Adrenal gland (tissue), 12 donors: ENCODE measurements around the gene OSBPL10. TPM values are rescaled to one million over a fixed set of nuclear protein-coding genes. Genes with fewer than 3 reads are reported as not detected.

Source experiments
- DNase-seq, 7 donors: peaks; one replicate each; pipeline ENCODE4 v3.0.0-alpha.2; 2019 to 2020
- H3K27ac ChIP-seq, 5 donors: fragments of 200-600 bp; sonication (generic) in 4 of 5; 1 replicate in 3 of 5; 2 replicates in 2 of 5; pipeline versions ENCODE4 v1.5.1 to v1.8.0; 2016 to 2020; ENCODE audit warnings: mild to moderate bottlenecking in 1 of 5
- H3K27me3 ChIP-seq: fragments of 200-600 bp; 2 replicates; pipeline ENCODE4 v1.8.0; 2021
- H3K36me3 ChIP-seq, 2 donors: fragments of 200-600 bp; replicated peaks in 1 of 2; 1 replicate in 1 of 2; 2 replicates in 1 of 2; pipeline versions ENCODE4 v1.5.1 to v1.8.0; 2018 to 2022
- H3K4me1 ChIP-seq, 2 donors: fragments of 200-600 bp; replicated peaks in 1 of 2; 1 replicate in 1 of 2; 2 replicates in 1 of 2; pipeline versions ENCODE4 v1.5.1 to v1.8.0; 2018 to 2021
- H3K4me3 ChIP-seq, 4 donors: fragments of 200-600 bp; sonication (generic) in 3 of 4; one replicate each; pipeline ENCODE4 v1.5.1; 2016 to 2018
- H3K9me3 ChIP-seq, 3 donors: fragments of 200-600 bp; sonication (generic) in 1 of 3; replicated peaks in 1 of 3; 1 replicate in 2 of 3; 2 replicates in 1 of 3; pipeline versions ENCODE4 v1.5.1 to v1.8.0; 2016 to 2021
- POLR2A ChIP-seq, 2 donors: fragments of 450-650 bp; IDR thresholded peaks; one replicate each; pipeline ENCODE4 v1.6.1; 2017; ENCODE audit warnings: antibody characterized with exemption in 2 of 2, mild to moderate bottlenecking in 2 of 2, moderate library complexity in 1 of 2
- WGBS, 4 donors: extraction: QIAGEN DNeasy Blood & Tissue Kit in 2 of 4; methylation state at CpG; one replicate each; pipeline versions ENCODE4 v1.1.5 to v1.1.7; 2013 to 2017; 5-methylcytosine and 5-hydroxymethylcytosine counted together
- intact Hi-C, 2 donors: fragments of 100-400 bp; cut with DNase I; formaldehyde crosslinking; loops; one replicate each; pipeline versions ENCODE4 v1.14.1 to v1.15.0; 2022 to 2023
- polyA plus RNA-seq, 3 donors: library from polyadenylated mRNA; stranded (reverse); fragments of 200-250 nt in 2 of 3; fragments of 350-450 nt in 1 of 3; fragmentation: Illumina TruSeq in 1 of 3; extraction: RNeasy Lipid Tissue Mini Kit (QIAGEN cat#74804) in 1 of 3; gene quantifications; one replicate each; pipeline ENCODE4 v1.2.3, GENCODE V29; 2013 to 2014
- total RNA-seq, 9 donors: library from RNA; depleted of rRNA in 4 of 9; stranded (reverse); fragments of >200 nt in 4 of 9; fragments of 120-200 nt in 1 of 9; fragmentation: NEBNext Ultra II Directional in 1 of 9; extraction: Animal tissue kit (Norgen Biotek cat#: 25700) in 1 of 9; gene quantifications; one replicate each; pipeline versions ENCODE4 v1.1.0 to v1.2.4, GENCODE V29; 2013 to 2023
- TF ChIP-seq, protein P1 (sequence below), 6 experiments: fragments of 450-650 bp in 4 of 6; fragments of 200-600 bp in 2 of 6; sonication (generic) in 1 of 6; IDR thresholded peaks; 1 replicate in 5 of 6; 2 replicates in 1 of 6; pipeline versions ENCODE4 v1.5.1 to v1.8.0; 2016 to 2021; ENCODE audit warnings: antibody characterized with exemption in 6 of 6, mild to moderate bottlenecking in 2 of 6, moderate library complexity in 1 of 6
- donor health status: healthy with polysubstance abuse.
- donor health status: Bipolar disorder and iron deficiency.
- donor health status: DM: yes; HTN: yes; CAD: no.
- donor health status: DM: no; HTN: no; CAD: no.
- donor health status: DM: no; HTN: no; CAD: no.
- donor health status: DM: yes; HTN: yes; CAD: no.

Gene OSBPL10
- total and polyA plus RNA-seq, 12 donors = 2.0 to 55.6 (median 9.4) TPM

DNA sequence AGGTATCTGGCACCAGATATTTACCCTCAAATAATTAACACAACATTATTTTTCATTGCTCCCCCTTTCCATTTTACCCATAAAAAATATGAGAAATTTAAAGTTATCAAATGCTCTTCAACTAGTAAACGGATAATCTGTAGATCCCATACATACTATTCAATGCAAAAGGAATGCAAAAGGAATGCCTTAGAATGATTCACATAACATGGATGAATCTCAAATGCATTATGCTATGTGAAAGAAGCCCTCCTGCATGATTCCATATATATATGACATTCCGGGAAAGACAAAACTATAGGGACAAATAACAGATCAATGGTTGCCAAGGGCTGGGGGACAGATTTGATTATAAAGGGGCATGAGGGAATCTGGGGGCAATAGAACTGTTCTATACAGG, 252.7 kb downstream of the OSBPL10 start:
- TF ChIP-seq, protein P1, sequence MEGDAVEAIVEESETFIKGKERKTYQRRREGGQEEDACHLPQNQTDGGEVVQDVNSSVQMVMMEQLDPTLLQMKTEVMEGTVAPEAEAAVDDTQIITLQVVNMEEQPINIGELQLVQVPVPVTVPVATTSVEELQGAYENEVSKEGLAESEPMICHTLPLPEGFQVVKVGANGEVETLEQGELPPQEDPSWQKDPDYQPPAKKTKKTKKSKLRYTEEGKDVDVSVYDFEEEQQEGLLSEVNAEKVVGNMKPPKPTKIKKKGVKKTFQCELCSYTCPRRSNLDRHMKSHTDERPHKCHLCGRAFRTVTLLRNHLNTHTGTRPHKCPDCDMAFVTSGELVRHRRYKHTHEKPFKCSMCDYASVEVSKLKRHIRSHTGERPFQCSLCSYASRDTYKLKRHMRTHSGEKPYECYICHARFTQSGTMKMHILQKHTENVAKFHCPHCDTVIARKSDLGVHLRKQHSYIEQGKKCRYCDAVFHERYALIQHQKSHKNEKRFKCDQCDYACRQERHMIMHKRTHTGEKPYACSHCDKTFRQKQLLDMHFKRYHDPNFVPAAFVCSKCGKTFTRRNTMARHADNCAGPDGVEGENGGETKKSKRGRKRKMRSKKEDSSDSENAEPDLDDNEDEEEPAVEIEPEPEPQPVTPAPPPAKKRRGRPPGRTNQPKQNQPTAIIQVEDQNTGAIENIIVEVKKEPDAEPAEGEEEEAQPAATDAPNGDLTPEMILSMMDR (IDR thresholded peaks at IDR 0.05) = no peak
- TF ChIP-seq POLR2A (IDR thresholded peaks at IDR 0.05) = no peak
- Histone ChIP-seq H3K27me3 (no peaks in the 10 kb centered on the region), H3K9me3 (no peaks in the 10 kb centered on the region), H3K36me3 (no peaks in the 10 kb centered on the region), H3K4me3 (no peak overlapping the region), H3K4me1 (no peaks in the 10 kb centered on the region), H3K27ac (no peak overlapping the region)
- intact Hi-C loops = no loop called here
- no peak for DNase-seq
- WGBS, 4 donors = 93 to 98% (median 96%) methylated on average over 2 of the region's 2 CpGs

DNA sequence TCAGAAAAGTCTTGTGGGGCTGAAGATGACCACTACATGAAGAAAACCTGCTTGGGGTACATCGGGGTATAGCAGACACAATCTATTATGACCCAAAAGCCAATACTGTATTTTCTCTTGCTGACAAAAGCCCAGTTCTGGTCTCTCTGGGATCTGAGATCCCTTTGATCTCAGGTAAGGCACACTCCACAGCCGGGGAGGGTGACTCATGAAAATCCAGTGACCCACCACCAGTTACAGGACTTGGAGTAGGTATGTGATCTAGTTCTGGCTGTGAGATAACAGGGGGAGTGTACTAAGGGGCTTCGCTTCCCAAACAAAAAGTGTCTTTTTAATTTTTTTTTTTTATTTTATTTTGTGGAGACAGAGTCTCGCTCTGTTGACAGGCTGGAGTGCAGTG, 255.1 kb downstream of the OSBPL10 start:
- TF ChIP-seq POLR2A (IDR thresholded peaks at IDR 0.05) = no peak
- TF ChIP-seq, protein P1 (IDR thresholded peaks at IDR 0.05) = no peak
- Histone ChIP-seq H3K36me3 (no peaks in the 10 kb centered on the region), H3K4me3 (no peak overlapping the region), H3K27ac (no peak overlapping the region), H3K4me1 (no peaks in the 10 kb centered on the region), H3K27me3 (no peaks in the 10 kb centered on the region), H3K9me3 (no peaks in the 10 kb centered on the region)
- WGBS, 4 donors = 90 to 98% (median 96%) methylated on average over 4 of the region's 4 CpGs
- DNase-seq = no peak
- intact Hi-C loops = no loop called here

DNA sequence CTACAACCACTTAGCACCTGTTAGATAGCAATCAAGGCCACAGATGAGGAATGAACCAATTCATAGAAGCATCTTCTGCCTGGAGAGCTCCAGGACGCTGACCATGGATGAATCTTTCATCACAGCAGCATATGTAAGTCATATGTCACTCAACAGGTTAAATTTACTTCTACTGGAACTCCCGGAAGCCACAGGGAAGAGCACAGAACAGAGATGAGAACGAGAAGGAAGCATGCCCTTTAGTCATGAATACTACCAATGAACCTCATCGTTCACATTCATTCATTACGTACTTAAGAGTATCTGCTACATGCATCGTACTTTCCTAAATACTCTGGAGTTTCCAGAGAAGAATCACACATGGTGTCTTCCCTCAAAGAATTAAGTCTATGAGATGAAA, 255.5 kb downstream of the OSBPL10 start:
- Histone ChIP-seq H3K36me3 (no peaks in the 10 kb centered on the region), H3K4me3 (no peak overlapping the region), H3K27me3 (no peaks in the 10 kb centered on the region), H3K27ac (no peak overlapping the region), H3K9me3 (no peaks in the 10 kb centered on the region), H3K4me1 (no peaks in the 10 kb centered on the region)
- no peak for TF ChIP-seq POLR2A (IDR thresholded peaks at IDR 0.05)
- TF ChIP-seq, protein P1 (IDR thresholded peaks at IDR 0.05) = no peak
- no peak for DNase-seq
- intact Hi-C loops = no loop called here
- WGBS, 4 donors = 91 to 94% (median 93%) methylated on average over 6 of the region's 6 CpGs

DNA sequence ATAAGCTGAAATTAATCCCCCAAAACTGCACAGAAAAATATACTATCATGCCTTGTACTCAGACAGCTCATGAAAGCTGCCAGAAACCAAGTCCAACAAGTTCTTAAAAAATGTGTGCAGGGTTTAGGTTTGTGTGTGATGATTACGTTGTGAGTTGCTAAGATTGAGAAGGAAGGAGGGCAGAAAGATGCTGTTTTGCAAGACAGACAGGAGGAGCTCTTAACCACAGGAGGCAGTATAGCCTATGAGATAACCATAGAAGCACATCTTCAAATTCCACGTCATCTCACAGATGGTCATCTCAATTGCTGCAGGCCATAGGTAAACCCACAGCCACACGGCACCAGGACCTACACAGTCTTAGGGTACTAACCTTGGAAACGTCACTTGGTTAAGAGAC, 256.4 kb downstream of the OSBPL10 start:
- TF ChIP-seq, protein P1 (IDR thresholded peaks at IDR 0.05) = peak in 4 of 6 experiments; percentile 11 to 19 (median 16)
- no peak for TF ChIP-seq POLR2A (IDR thresholded peaks at IDR 0.05)
- intact Hi-C loops = no loop called here
- no peak for DNase-seq
- H3K4me1 ChIP-seq = no peaks in the 10 kb centered on the region
- no peaks in the 10 kb centered on the region for H3K27me3 ChIP-seq
- no peak overlapping the region for H3K4me3 ChIP-seq
- no peak overlapping the region for H3K27ac ChIP-seq
- H3K36me3 ChIP-seq = no peaks in the 10 kb centered on the region
- H3K9me3 ChIP-seq = no peaks in the 10 kb centered on the region
- 74 to 78% (median 76%) methylated on average over 4 of the region's 4 CpGs for WGBS, 4 donors
